OCI-LY3 (cell line): ENCODE measurements around the gene ZC3H12C.

Experiments
- CTCF ChIP-seq: fragments of 200-600, 300-600 bp; sonication (generic); IDR thresholded peaks from 2 replicates; pipeline ENCODE4 v1.5.1; 2014; ENCODE audit warnings: antibody characterized with exemption, low read length, low read depth
- EZH2phosphoT487 ChIP-seq: fragments of 200-600 bp; shearing (Covaris generic); IDR thresholded peaks from 2 replicates; pipeline ENCODE4 v1.6.1; 2018; ENCODE audit warnings: antibody characterized with exemption, mixed run types, low read depth

DNA sequence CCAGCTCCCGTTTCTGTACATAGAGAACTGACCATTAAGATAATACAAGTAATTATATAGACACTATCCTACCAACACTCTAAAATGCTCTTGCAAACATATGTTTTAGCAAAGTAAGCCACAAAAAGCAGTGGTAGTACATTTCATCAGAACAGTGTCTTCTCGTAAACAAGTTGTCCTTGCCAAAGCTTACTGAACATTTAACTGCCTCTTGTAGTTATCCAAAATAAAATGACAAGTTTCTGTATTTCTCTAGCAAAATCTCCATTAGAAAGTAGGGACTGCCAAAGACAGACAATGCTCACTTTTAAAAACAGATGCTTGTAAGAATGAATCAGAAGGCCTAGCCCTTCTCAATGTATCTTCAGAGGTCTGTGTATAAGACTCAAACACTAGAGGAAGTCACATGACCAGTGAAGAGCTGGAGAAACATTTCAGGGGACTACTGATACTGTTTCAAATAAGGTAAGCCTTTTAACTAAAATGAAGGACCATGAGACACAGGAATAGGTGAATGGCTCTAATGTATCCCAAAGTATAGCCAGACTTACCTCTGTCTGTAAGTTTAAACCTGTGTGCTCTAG lies 7.8 kb upstream of the ZC3H12C start:
- TF ChIP-seq CTCF (no peak), EZH2phosphoT487 (no peak)
